Measurements from ENCODE around the gene VWA8. TPM values are rescaled to one million over a fixed set of nuclear protein-coding genes. Genes with fewer than 3 reads are reported as not detected.

VWA8 gene
- total RNA-seq, 4 donors from 2014 or later, result 12.0 to 34.0 (median 16.6) TPM

DNA sequence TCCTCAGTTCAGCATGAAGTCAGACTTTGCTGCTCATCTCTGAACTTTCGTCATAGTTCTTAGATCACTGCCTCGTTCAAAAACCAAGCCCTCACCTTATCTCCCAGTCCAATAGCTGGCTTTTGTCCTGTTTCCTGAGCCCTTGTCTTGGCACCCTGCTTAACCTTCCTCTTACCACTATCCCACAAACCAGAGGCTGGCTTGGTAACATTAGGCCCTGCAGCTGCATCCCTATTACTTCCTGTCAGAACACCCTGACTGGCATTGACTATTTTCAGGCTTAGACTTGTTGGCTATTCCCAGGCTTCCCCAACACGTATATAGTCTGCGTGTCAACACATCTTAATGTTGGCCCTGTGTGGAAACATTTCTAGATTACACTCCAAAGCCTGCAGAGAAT, 172.4 kb downstream of the VWA8 start:
- DNase-seq (ENCODE audit: low spot score in 2 of 2), result no peak
- H3K9me3 ChIP-seq, result no peaks in the 10 kb centered on the region
- H3K27me3 ChIP-seq, result no peaks in the 10 kb centered on the region
- TF ChIP-seq POLR2A (IDR thresholded peaks at IDR 0.05) (no peak), EP300 (IDR thresholded peaks at IDR 0.05) (no peak), POLR2AphosphoS5 (IDR thresholded peaks at IDR 0.05) (no peak)
- TF ChIP-seq, protein P1, sequence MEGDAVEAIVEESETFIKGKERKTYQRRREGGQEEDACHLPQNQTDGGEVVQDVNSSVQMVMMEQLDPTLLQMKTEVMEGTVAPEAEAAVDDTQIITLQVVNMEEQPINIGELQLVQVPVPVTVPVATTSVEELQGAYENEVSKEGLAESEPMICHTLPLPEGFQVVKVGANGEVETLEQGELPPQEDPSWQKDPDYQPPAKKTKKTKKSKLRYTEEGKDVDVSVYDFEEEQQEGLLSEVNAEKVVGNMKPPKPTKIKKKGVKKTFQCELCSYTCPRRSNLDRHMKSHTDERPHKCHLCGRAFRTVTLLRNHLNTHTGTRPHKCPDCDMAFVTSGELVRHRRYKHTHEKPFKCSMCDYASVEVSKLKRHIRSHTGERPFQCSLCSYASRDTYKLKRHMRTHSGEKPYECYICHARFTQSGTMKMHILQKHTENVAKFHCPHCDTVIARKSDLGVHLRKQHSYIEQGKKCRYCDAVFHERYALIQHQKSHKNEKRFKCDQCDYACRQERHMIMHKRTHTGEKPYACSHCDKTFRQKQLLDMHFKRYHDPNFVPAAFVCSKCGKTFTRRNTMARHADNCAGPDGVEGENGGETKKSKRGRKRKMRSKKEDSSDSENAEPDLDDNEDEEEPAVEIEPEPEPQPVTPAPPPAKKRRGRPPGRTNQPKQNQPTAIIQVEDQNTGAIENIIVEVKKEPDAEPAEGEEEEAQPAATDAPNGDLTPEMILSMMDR (IDR thresholded peaks at IDR 0.05), result no peak
- 36% methylated on average over 4 of the region's 4 CpGs for WGBS
- H3K4me3 ChIP-seq, result no peak overlapping the region
- no peaks in the 10 kb centered on the region for H3K36me3 ChIP-seq
- H3K4me1 ChIP-seq, result peaks cover 4% of the 10 kb centered on the region
- no peak overlapping the region for H3K27ac ChIP-seq

DNA sequence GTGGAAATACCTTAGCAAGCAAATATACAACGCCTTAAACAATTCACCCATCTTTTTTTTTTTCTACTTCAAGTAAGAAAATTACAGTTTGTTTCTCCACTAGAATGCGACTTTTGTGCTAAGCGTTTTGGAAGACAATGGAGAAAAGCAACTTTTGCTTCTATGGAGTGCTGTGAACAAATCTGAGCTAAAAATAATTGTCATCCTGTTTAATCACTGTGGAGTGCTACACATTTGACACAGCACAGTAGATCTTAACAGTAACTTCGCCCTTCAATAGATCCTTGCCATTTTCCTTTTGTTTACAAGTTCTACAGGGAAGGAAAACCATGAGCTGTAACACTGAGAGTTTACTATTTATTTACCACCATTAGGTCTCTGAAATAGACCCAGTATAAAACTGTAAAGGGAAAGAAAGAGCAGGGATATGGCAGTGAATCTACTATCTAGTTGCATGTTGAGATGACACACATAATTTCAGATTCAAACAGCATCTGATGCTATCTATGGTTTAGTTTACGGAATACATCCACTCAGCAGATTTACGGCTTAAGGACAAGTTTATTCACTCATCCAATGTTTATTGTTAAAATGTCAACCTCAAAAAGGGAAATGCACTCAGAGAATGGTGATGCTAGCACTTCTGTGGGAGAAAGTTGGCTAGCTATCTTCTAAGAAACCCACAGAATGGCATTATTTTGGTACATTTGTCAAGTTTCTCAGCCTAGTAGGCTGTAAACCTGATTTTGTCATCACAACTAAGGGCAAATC, 175.3 kb downstream of the VWA8 start:
- Histone ChIP-seq H3K27me3 (no peaks in the 10 kb centered on the region), H3K9me3 (no peaks in the 10 kb centered on the region), H3K4me1 (peaks cover 11% of the 10 kb centered on the region), H3K27ac (no peak overlapping the region), H3K36me3 (no peaks in the 10 kb centered on the region), H3K4me3 (no peak overlapping the region)
- no peak for DNase-seq (ENCODE audit: low spot score in 2 of 2)
- WGBS, result 81% methylated on average over 6 of the region's 6 CpGs
- TF ChIP-seq EP300 (IDR thresholded peaks at IDR 0.05), result no peak
- no peak for TF ChIP-seq POLR2A (IDR thresholded peaks at IDR 0.05)
- TF ChIP-seq, protein P1 (IDR thresholded peaks at IDR 0.05), result no peak
- TF ChIP-seq POLR2AphosphoS5 (IDR thresholded peaks at IDR 0.05), result no peak

DNA sequence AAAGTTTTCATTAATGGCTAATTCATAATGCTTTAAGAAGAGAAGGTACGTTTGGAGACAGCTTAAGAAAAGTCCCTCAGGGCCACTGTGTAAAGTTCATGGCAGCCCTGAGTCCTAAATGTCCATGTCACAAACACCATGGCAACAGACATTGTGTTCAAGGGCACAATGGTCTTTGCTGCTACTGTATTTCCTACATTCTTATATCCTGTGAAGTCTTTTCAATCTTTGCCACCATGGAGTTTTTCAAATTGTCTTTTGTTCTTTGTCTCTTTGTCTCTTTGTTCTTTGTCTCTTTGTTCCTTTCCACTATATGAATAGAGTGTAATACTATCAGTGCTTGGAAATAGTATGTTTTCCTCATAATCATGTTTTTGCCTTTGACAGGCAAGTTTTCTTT, 178.8 kb downstream of the VWA8 start:
- Histone ChIP-seq H3K4me1 (peaks cover 8% of the 10 kb centered on the region), H3K9me3 (no peaks in the 10 kb centered on the region), H3K4me3 (no peak overlapping the region), H3K36me3 (no peaks in the 10 kb centered on the region), H3K27ac (no peak overlapping the region), H3K27me3 (no peaks in the 10 kb centered on the region)
- WGBS, result 82% methylated on average over 1 of the region's 1 CpG
- no peak for DNase-seq (ENCODE audit: low spot score in 2 of 2)
- no peak for TF ChIP-seq POLR2AphosphoS5 (IDR thresholded peaks at IDR 0.05)
- TF ChIP-seq, protein P1 (IDR thresholded peaks at IDR 0.05), result no peak
- TF ChIP-seq POLR2A (IDR thresholded peaks at IDR 0.05), result no peak
- no peak for TF ChIP-seq EP300 (IDR thresholded peaks at IDR 0.05)

DNA sequence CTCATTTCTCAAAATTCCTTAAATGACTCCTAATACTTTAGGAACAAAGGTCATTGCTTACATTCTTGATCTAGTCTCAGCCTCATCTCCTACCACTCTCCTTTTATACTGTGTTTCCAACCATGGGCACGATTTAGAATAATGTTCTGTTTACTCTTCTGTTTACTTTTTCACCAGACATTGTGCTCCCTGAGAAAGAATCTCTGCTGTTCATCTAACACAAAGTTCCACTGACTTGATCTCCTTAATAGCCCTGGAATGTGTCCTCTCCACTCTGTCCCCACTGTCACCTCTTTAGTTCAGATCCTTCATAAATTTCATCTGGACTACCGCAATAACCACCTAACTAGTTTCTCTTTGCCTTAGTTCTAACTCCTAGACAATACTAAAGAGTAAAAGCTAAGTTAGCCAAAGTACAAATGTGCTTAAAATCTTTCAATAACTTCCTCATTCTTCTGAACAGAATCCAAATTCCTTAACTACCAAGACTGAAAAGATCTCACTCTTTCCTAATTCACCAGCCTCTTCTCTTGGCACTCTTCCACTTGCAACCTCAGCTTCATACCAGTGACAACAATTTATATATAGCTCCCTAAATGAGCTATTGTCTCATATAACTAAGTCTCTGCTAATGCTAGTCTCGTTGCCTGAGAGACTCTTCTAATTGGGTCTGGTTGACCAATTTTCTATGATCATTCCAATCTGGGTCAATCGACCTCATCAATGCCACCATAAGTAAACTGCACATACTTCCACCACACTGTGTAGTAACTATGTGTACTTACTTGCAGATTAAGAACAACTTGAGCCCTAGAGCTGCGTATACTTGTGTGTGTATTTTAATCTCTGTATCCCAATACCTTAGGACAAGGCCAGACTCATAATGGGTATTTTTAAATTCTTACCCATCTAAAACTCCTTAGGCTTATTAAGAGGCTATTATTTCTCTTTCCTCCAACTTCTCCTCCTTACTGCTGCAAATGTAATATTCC, 179.9 kb downstream of the VWA8 start:
- Histone ChIP-seq H3K27ac (no peak overlapping the region), H3K27me3 (no peaks in the 10 kb centered on the region), H3K4me1 (peaks cover 8% of the 10 kb centered on the region), H3K9me3 (no peaks in the 10 kb centered on the region), H3K4me3 (no peak overlapping the region), H3K36me3 (peaks cover 2% of the 10 kb centered on the region)
- TF ChIP-seq POLR2AphosphoS5 (IDR thresholded peaks at IDR 0.05), result no peak
- TF ChIP-seq EP300 (IDR thresholded peaks at IDR 0.05), result no peak
- TF ChIP-seq POLR2A (IDR thresholded peaks at IDR 0.05), result no peak
- TF ChIP-seq, protein P1 (IDR thresholded peaks at IDR 0.05), result no peak
- 60% methylated on average over 5 of the region's 5 CpGs for WGBS
- DNase-seq (ENCODE audit: low spot score in 2 of 2), result no peak

DNA sequence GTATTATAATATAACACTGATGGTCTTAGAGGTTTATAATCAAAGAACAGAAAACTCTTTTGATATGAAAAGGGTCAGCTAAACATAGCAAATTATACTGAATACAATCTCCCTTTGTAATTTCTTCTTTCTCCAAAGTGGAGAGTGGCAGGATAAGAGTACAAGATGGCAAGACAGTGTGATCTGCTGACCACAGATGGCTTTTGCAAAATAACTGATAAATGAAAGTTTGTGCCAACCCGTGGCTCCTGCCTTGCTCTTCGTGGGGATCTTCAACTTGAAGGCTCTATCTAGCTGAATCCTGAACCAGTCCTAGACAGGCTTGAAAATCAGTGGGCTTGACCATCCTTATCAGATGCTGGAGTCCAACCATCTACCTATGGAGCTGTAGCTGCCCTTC, 185.7 kb downstream of the VWA8 start:
- TF ChIP-seq POLR2A (IDR thresholded peaks at IDR 0.05), result no peak
- TF ChIP-seq EP300 (IDR thresholded peaks at IDR 0.05), result no peak
- no peak for TF ChIP-seq POLR2AphosphoS5 (IDR thresholded peaks at IDR 0.05)
- TF ChIP-seq, protein P1 (IDR thresholded peaks at IDR 0.05), result no peak
- no peak for DNase-seq (ENCODE audit: low spot score in 2 of 2)
- Histone ChIP-seq H3K27ac (no peak overlapping the region), H3K4me1 (no peaks in the 10 kb centered on the region), H3K4me3 (no peak overlapping the region), H3K36me3 (peaks cover 14% of the 10 kb centered on the region), H3K27me3 (no peaks in the 10 kb centered on the region), H3K9me3 (no peaks in the 10 kb centered on the region)
- 87% methylated on average over 2 of the region's 2 CpGs for WGBS
